Transverse colon (tissue), 3 donors: ENCODE measurements around the gene ISG20.

Experiments used
- CTCF ChIP-seq, 5 experiments: fragments of 200-600 bp in 3 of 5; fragments of 450-650 bp in 2 of 5; sonication (generic) in 3 of 5; IDR thresholded peaks; 1 replicate in 2 of 5; 2 replicates in 3 of 5; pipeline ENCODE4 v1.5.1; 2016 to 2017; ENCODE audit warnings: antibody characterized with exemption in 5 of 5, inconsistent platforms in 3 of 5, mild to moderate bottlenecking in 2 of 5, moderate library complexity in 1 of 5
- EP300 ChIP-seq: sonication (generic); formaldehyde crosslinking; IDR thresholded peaks from one replicate; pipeline ENCODE4 v1.6.1; 2017; ENCODE audit warnings: antibody characterized with exemption, low read depth
- POLR2A ChIP-seq: fragments of 450-650 bp; IDR thresholded peaks from one replicate; pipeline ENCODE4 v1.6.1; 2016; ENCODE audit warnings: antibody characterized with exemption, mild to moderate bottlenecking, moderate library complexity

- TF ChIP-seq CTCF (IDR thresholded peaks at IDR 0.05): no peak
- peak; percentile 44 for TF ChIP-seq POLR2A
- peak; percentile 70 for TF ChIP-seq EP300
These were observed 3.5 kb upstream of the ISG20 start for GRCh38 chr15:88635318-88635717.
